GM18505 (cell line): ENCODE results near the gene VPS72.
"Not testable (repeated sequence)": the region's sequence is repeated elsewhere in the genome, so short reads cannot be mapped to it uniquely, and the experiment has no call there.

ENCODE experiments used
- ATAC-seq: cut with Tn5 transposase; IDR thresholded peaks from one replicate; pipeline ENCODE4 v1.9.1; 2021; ENCODE audit not compliant: unreplicated experiment
- POLR2A ChIP-seq: IDR thresholded peaks from 4 replicates; pipeline ENCODE4 v1.6.1; 2011; ENCODE audit warnings: borderline replicate concordance; ENCODE audit not compliant: insufficient read depth, insufficient read length; ENCODE audit errors: extremely low read depth

Gene VPS72, protein sequence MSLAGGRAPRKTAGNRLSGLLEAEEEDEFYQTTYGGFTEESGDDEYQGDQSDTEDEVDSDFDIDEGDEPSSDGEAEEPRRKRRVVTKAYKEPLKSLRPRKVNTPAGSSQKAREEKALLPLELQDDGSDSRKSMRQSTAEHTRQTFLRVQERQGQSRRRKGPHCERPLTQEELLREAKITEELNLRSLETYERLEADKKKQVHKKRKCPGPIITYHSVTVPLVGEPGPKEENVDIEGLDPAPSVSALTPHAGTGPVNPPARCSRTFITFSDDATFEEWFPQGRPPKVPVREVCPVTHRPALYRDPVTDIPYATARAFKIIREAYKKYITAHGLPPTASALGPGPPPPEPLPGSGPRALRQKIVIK

DNA sequence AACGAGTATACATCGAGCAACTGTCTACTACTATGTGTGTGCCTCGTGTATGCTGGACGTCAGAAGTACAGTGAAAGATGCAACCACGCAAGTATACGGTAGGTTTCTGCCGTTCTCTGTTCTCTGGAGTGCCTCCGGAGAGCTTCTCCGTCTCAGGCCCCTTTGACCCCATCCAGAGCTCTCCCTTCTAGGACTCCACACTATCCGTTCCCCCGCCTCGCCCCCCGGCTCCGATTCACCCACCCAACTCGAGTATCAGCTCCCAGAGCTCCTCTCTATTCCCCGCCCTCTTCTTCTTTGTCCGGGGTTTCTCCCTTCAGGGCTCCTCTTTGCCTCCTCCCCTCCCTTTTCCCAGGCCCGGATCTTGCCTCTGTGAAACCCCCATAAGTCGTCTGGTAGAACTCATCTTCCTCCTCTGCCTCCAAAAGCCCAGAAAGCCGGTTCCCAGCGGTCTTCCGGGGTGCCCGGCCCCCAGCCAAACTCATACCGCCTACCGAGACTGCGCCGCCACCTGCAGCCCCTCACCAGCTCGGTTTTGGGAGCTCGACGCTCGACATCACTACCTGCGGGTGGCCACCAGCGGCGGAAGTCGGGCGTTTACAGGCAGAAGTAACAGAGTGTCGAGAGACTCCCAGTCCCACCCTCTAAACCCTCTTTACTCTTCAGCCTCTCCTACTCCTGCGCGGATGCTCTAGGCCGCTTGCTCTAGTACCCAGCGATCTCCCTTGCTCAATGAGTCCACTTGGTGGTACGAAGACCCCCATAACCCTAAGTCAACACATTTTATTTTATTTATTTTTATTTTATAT is at the start of gene VPS72:
VPS72 (minus strand) TSS at position 561 of the 809 bp plus-strand sequence; CDS start at position 485, 76 bp downstream.
- peak; percentile 89 for ATAC-seq
- TF ChIP-seq POLR2A, result peak; percentile 90

GRCh38 chr1:151238467-151238739 is 48.4 kb upstream of the VPS72 start:
- no peak for TF ChIP-seq POLR2A
- ATAC-seq, result no peak

DNA sequence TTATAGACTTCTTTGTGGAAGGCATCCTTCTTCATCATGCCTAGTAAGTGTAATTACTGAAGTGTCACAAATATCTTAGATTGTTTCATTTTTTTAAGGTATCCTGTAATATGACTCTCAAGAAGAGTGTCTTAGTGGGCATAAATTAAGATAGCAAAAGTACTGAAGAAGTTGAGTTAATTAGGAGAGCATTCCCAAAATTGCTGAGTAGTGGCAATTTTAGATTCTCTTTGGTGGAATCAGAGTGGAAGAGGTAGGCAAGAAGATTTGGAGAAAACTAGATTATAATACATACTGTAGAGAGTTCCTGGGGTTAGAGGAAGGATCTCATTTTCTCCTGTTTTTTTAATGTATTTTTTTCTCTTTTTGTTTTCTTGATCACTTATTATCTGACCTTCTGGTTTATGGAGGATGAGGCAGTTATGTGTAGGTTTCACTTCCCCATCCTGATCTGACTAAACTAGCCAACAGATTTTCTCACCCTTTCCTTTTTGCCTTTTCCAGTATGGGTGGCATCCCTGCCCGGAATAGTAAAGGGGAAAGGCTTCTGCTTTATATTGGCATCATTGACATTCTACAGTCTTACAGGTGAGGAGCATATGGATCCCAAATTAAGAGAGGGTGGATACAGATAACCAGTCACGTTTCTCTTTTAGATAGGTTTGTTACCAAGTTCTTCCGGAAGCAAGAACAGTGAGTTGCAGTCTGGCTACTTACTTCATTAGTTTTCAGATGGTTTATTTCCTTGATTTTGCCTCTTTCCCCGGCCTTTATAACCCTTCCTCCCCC is 47.9 kb upstream of the VPS72 start:
- TF ChIP-seq POLR2A, result no peak
- no peak for ATAC-seq

GRCh38 chr1:151235235-151235634 is 45.2 kb upstream of the VPS72 start:
- ATAC-seq, result no peak
- TF ChIP-seq POLR2A, result no peak

GRCh38 chr1:151222130-151222529 is 32.1 kb upstream of the VPS72 start:
- ATAC-seq, result no peak
- no peak for TF ChIP-seq POLR2A

DNA sequence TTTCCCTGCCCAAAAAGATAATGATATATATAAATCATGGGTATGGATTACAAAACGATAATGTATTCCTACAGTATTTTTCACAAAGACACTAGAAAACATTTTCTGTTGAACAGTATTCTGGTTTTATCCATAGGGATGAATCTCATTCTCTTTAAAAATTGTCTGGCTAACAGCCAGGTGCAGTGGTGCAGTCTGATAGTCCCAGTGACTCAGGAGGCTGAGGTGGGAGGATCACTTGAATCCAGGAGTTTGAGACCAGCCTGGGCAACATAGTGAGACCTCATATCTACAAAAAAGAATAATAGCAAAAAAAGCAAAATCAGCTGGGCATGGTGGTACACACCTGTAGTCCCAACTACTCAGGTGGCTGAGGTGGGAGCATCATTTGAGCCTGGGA is 31.6 kb upstream of the VPS72 start:
- no peak for TF ChIP-seq POLR2A
- no peak for ATAC-seq

DNA sequence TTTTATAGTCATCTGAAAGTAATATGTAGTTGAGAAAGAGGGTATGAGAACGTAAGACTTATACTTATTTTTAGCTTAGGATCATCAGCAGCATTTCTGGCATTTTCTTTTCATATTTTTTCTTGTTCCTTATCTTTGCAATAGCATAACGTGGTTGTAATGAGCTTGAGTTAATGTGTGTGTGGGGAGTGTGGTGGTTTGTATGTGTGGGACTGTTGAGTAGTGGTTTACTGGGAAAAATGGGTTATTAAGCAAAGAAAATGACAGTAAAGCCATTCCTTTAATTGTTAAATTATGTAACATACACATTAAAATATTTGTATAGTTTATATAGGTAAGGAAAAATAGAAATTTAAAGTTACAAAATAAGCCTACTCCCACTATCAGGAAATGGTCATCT is 23.6 kb upstream of the VPS72 start:
- no peak for ATAC-seq
- TF ChIP-seq POLR2A, result no peak

DNA sequence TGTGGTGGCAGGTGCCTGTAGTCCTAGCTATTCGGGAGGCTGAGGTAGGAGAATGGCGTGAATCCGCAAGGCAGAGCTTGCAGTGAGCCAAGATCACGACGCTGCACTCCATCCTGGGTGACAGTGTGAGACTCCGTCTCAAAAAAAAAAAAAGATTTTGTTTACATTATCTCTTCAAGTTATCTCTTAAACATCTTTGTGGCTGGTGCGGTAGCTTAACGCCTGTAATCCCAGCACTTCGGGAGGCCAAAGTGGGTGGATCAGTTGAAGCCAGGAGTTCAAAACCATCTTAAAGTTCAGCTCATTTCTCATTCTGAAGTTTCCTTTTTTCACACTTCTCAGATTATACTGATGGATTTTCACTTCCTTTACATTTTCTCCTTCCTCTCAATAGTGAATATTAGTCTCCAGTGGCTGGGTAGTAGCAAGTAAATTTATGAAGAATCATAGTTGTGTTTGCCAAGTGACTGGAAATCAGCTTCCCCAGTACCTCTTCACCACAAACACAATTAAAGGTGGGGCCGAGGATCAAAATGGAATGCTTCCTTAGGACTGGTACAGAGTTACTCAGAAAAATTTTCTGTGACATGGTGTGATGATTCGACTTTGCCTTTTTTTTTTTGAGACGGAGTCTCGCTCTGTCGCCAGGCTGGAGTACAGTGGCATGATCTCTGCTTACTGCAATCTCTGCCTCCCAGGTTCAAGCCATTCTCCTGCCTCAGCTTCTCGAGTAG is 22.1 kb upstream of the VPS72 start:
- no peak for ATAC-seq
- TF ChIP-seq POLR2A, result no peak

- ATAC-seq, result no peak
- no peak for TF ChIP-seq POLR2A
Measured at GRCh38 chr1:151210830-151211229, 20.8 kb upstream of the VPS72 start.

GRCh38 chr1:151205381-151205965 is 15.5 kb upstream of the VPS72 start:
- not testable (repeated sequence) for ATAC-seq

GRCh38 chr1:151199873-151200581 is 10.0 kb upstream of the VPS72 start:
- ATAC-seq, result no peak
- TF ChIP-seq POLR2A, result no peak
